HCT116 (cell line): ENCODE measurements around the gene CLEC11A. TPM values are rescaled to one million over a fixed set of nuclear protein-coding genes. Genes with fewer than 3 reads are reported as not detected.

ENCODE experiments used
- ATAC-seq: fragments of 200-7000 bp; cut with Tn5 transposase; 2 replicates; pipeline ENCODE4 v1.9.1; 2020; ENCODE audit warnings: mild to moderate bottlenecking, moderate library complexity
- BruUV-seq: library from RNA; stranded (reverse); fragments of 400-500 nt; replicated peaks from 2 replicates; lab custom pipeline; 2021; lab: Mats Ljungman, UMichigan
- CTCF ChIA-PET: fragments of 300-600 bp; sonication (Branson Sonifier 250); formaldehyde crosslinking; loops from one replicate; lab custom pipeline; 2021; ENCODE audit warnings: antibody characterized with exemption; lab: Charles Lee
- POLR2A ChIA-PET: fragments of 300-600, 350-600 bp; sonication (Branson Sonifier 250); formaldehyde crosslinking; loops from one replicate; lab custom pipeline; 2021; ENCODE audit warnings: antibody characterized with exemption; lab: Charles Lee
- RAD21 ChIA-PET, 2 experiments: fragments of 300-600 bp; sonication (Branson Sonifier 250); formaldehyde crosslinking; loops; one replicate each; lab custom pipeline; 2023; ENCODE audit warnings: low total read pairs in 2 of 2; ENCODE audit not compliant: uncharacterized antibody in 2 of 2, unreplicated experiment in 2 of 2, low non-redundant PET in 1 of 2; lab: Charles Lee
- DNase-seq: peaks from one replicate; pipeline ENCODE4 v3.0.0-alpha.2; 2010; ENCODE audit warnings: low read depth, low spot score
- H2AFZ ChIP-seq: fragments of 200-600 bp; shearing (Covaris generic), sonication (generic); 2 replicates; pipeline ENCODE4 v1.6.1; 2017; ENCODE audit warnings: low read depth, mixed run types, mixed read lengths, antibody characterized with exemption, low read length; ENCODE audit not compliant: poor library complexity, severe bottlenecking
- H3K27ac ChIP-seq: 2 replicates; pipeline ENCODE4 v1.5.1; 2012; ENCODE audit warnings: low read depth, low read length
- H3K27me3 ChIP-seq: fragments of 200-600 bp; sonication (generic); 2 replicates; pipeline ENCODE4 v1.6.1; 2016; ENCODE audit warnings: mixed run types, low read length, mixed read lengths; ENCODE audit not compliant: insufficient read depth
- H3K36me3 ChIP-seq, 2 experiments: fragments of 200-500 bp in 1 of 2; fragments of 200-600 bp in 1 of 2; sonication (Bioruptor generic) in 1 of 2; sonication (generic) in 1 of 2; 2 replicates each; pipeline versions ENCODE4 v1.5.1 to v1.6.1; 2014 to 2016; ENCODE audit warnings: low read length in 2 of 2, inconsistent platforms in 1 of 2, mixed read lengths in 1 of 2, mixed run types in 1 of 2; ENCODE audit not compliant: insufficient read depth in 2 of 2, control insufficient read depth in 1 of 2
- H3K4me1 ChIP-seq, 2 experiments: fragments of 200-600 bp in 1 of 2; sonication (generic) in 1 of 2; 2 replicates each; pipeline versions ENCODE4 v1.5.1 to v1.6.1; 2012 to 2017; ENCODE audit warnings: low read length in 2 of 2, inconsistent platforms in 1 of 2, mild to moderate bottlenecking in 1 of 2, mixed read lengths in 1 of 2, mixed run types in 1 of 2, moderate library complexity in 1 of 2; ENCODE audit not compliant: insufficient read depth in 2 of 2, control insufficient read depth in 1 of 2
- H3K4me2 ChIP-seq: fragments of 200-600 bp; sonication (generic); 2 replicates; pipeline ENCODE4 v1.6.1; 2017; ENCODE audit warnings: mixed run types, low read length, mixed read lengths
- H3K4me3 ChIP-seq, 2 experiments: fragments of 200-600 bp in 1 of 2; sonication (generic) in 1 of 2; replicated peaks in 1 of 2; 2 replicates each; pipeline ENCODE4 v1.5.1; 2011 to 2016; ENCODE audit warnings: low read length in 2 of 2, control low read depth in 1 of 2, low read depth in 1 of 2, mild to moderate bottlenecking in 1 of 2, mixed read lengths in 1 of 2, mixed run types in 1 of 2
- H3K79me2 ChIP-seq: fragments of 200-600 bp; sonication (generic); 2 replicates; pipeline ENCODE4 v1.6.1; 2017; ENCODE audit warnings: mild to moderate bottlenecking, mixed run types, low read length, moderate library complexity, mixed read lengths; ENCODE audit not compliant: insufficient read depth
- H3K9ac ChIP-seq: fragments of 200-600 bp; sonication (generic); 2 replicates; pipeline ENCODE4 v1.6.1; 2016; ENCODE audit warnings: low read length, mixed read lengths
- H3K9me2 ChIP-seq: fragments of 200-600 bp; sonication (generic), shearing (Covaris generic); 2 replicates; pipeline ENCODE4 v1.6.1; 2017; ENCODE audit warnings: mixed run types, mild to moderate bottlenecking, moderate library complexity; ENCODE audit not compliant: insufficient read depth
- H3K9me3 ChIP-seq, 2 experiments: fragments of 200-500 bp in 1 of 2; fragments of 200-600 bp in 1 of 2; sonication (Bioruptor generic) in 1 of 2; sonication (generic) in 1 of 2; 2 replicates each; pipeline ENCODE4 v1.6.1; 2014 to 2017; ENCODE audit warnings: low read length in 2 of 2, mixed read lengths in 2 of 2, inconsistent platforms in 1 of 2, low read depth in 1 of 2, mild to moderate bottlenecking in 1 of 2, mixed run types in 1 of 2, moderate library complexity in 1 of 2; ENCODE audit not compliant: control insufficient read depth in 1 of 2, insufficient read depth in 1 of 2
- H4K20me1 ChIP-seq: fragments of 200-600 bp; sonication (generic), shearing (Covaris generic); 2 replicates; pipeline ENCODE4 v1.6.1; 2017; ENCODE audit warnings: mixed run types, mild to moderate bottlenecking, moderate library complexity; ENCODE audit not compliant: insufficient read depth
- EGR1 ChIP-seq: IDR thresholded peaks from 2 replicates; pipeline ENCODE4 v1.6.1; 2012; ENCODE audit warnings: low read depth
- EZH2phosphoT487 ChIP-seq: fragments of 200-600 bp; IDR thresholded peaks from 2 replicates; pipeline ENCODE4 v1.6.1; 2018; ENCODE audit warnings: antibody characterized with exemption, borderline replicate concordance
- SRF ChIP-seq: IDR thresholded peaks from 2 replicates; pipeline ENCODE4 v1.6.1; 2012; ENCODE audit warnings: low read depth
- TCF7L2 ChIP-seq: IDR thresholded peaks from 2 replicates; pipeline ENCODE4 v1.7.0; 2011; ENCODE audit warnings: borderline replicate concordance, inconsistent platforms; ENCODE audit not compliant: insufficient read depth, insufficient read length; ENCODE audit errors: extremely low read depth
- ZNF274 ChIP-seq: fragments of 200-500 bp; sonication (Bioruptor generic); IDR thresholded peaks from 2 replicates; pipeline ENCODE4 v1.6.1; 2014; ENCODE audit warnings: mild to moderate bottlenecking, low read depth, low read length, inconsistent platforms
- intact Hi-C: fragments of 100-400 bp; cut with micrococcal nuclease; formaldehyde crosslinking; loops from 2 replicates; pipeline ENCODE4 v1.10.0; 2022
- total RNA-seq: library from RNA; stranded (reverse); gene quantifications from one replicate; pipeline ENCODE4 v1.2.1, GENCODE V29; 2021; ENCODE audit not compliant: unreplicated experiment
- TF ChIP-seq, protein P1 (sequence below): IDR thresholded peaks from 2 replicates; pipeline ENCODE4 v1.6.1; 2011; ENCODE audit warnings: mild to moderate bottlenecking, low read length, moderate library complexity; ENCODE audit not compliant: insufficient replicate concordance; ENCODE audit errors: extremely low read depth
- TF ChIP-seq, protein P2 (sequence below), 3 experiments: fragments of 200-600 bp in 1 of 3; sonication (generic) in 1 of 3; IDR thresholded peaks in 2 of 3; conservative IDR thresholded peaks in 1 of 3; 2 replicates each; pipeline ENCODE4 v1.5.1; 2012 to 2017; ENCODE audit warnings: low read depth in 2 of 3, low read length in 2 of 3, antibody characterized with exemption in 1 of 3, borderline replicate concordance in 1 of 3, control low read depth in 1 of 3, mild to moderate bottlenecking in 1 of 3, mixed read lengths in 1 of 3, mixed run types in 1 of 3, moderate library complexity in 1 of 3; ENCODE audit not compliant: insufficient read depth in 1 of 3

CLEC11A gene
- total RNA-seq, 1 experiment from 2014 or later, result 7.1 TPM

DNA sequence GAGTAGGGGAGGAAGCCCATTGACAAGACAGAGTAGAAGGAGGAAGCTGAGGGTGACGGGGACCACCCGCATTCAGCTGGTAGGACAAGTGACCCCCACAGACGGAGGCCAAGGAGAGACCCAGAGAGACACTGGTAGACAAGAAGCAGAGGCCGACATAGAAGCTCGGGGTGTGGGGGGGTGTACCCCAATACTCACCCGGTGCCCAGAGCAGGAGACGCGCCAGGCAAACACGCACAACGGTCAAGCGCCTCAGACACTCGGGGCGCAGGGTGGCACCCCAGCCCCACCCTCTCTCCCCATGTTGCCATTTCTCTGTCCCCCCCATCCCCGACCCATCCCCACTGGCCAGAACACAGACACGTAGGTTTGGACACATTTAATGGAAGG, 27.1 kb upstream of the CLEC11A start:
- DNase-seq, result no peak
- H3K9ac ChIP-seq, result no peak overlapping the region
- TF ChIP-seq EGR1, result no peak
- TF ChIP-seq, protein P1, sequence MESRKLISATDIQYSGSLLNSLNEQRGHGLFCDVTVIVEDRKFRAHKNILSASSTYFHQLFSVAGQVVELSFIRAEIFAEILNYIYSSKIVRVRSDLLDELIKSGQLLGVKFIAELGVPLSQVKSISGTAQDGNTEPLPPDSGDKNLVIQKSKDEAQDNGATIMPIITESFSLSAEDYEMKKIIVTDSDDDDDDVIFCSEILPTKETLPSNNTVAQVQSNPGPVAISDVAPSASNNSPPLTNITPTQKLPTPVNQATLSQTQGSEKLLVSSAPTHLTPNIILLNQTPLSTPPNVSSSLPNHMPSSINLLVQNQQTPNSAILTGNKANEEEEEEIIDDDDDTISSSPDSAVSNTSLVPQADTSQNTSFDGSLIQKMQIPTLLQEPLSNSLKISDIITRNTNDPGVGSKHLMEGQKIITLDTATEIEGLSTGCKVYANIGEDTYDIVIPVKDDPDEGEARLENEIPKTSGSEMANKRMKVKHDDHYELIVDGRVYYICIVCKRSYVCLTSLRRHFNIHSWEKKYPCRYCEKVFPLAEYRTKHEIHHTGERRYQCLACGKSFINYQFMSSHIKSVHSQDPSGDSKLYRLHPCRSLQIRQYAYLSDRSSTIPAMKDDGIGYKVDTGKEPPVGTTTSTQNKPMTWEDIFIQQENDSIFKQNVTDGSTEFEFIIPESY, result no peak
- no peak for TF ChIP-seq TCF7L2
- no peak for TF ChIP-seq EZH2phosphoT487
- no peak for TF ChIP-seq ZNF274
- TF ChIP-seq, protein P2, sequence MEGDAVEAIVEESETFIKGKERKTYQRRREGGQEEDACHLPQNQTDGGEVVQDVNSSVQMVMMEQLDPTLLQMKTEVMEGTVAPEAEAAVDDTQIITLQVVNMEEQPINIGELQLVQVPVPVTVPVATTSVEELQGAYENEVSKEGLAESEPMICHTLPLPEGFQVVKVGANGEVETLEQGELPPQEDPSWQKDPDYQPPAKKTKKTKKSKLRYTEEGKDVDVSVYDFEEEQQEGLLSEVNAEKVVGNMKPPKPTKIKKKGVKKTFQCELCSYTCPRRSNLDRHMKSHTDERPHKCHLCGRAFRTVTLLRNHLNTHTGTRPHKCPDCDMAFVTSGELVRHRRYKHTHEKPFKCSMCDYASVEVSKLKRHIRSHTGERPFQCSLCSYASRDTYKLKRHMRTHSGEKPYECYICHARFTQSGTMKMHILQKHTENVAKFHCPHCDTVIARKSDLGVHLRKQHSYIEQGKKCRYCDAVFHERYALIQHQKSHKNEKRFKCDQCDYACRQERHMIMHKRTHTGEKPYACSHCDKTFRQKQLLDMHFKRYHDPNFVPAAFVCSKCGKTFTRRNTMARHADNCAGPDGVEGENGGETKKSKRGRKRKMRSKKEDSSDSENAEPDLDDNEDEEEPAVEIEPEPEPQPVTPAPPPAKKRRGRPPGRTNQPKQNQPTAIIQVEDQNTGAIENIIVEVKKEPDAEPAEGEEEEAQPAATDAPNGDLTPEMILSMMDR (IDR thresholded peaks at IDR 0.05 in 2 of 3, conservative IDR thresholded peaks at IDR 0.05 in 1 of 3; ENCODE audit: borderline replicate concordance in 1 of 3, insufficient read depth in 1 of 3, low read depth in 2 of 3, low read length in 2 of 3), result no peak
- TF ChIP-seq SRF, result no peak
- BruUV-seq, result no TSS peak
- H3K9me2 ChIP-seq, result no peaks in the 10 kb centered on the region
- no peak overlapping the region for H3K4me3 ChIP-seq
- ChIA-PET POLR2A (no interaction called here), RAD21 (no interaction called here), CTCF (no interaction called here)
- H3K9me3 ChIP-seq, result no peaks in the 10 kb centered on the region
- no peaks in the 10 kb centered on the region for H3K79me2 ChIP-seq
- no peaks in the 10 kb centered on the region for H3K36me3 ChIP-seq
- peaks cover 32% of the 10 kb centered on the region; the same call in 1 of the 2 replicates for H3K27me3 ChIP-seq
- no peaks in the 10 kb centered on the region for H3K4me1 ChIP-seq
- intact Hi-C loops, result no loop called here
- no peaks in the 10 kb centered on the region for H4K20me1 ChIP-seq
- H3K4me2 ChIP-seq, result no peak overlapping the region
- H3K27ac ChIP-seq, result no peak overlapping the region
- no peak for ATAC-seq
- no peak overlapping the region for H2AFZ ChIP-seq
